Adrenal gland (tissue), 5 donors: ENCODE results near the gene NUP50.

Experiments used
- CTCF ChIP-seq, 6 experiments: fragments of 450-650 bp in 4 of 6; fragments of 200-600 bp in 2 of 6; sonication (generic) in 1 of 6; IDR thresholded peaks; 1 replicate in 5 of 6; 2 replicates in 1 of 6; pipeline versions ENCODE4 v1.5.1 to v1.8.0; 2016 to 2021; ENCODE audit warnings: antibody characterized with exemption in 6 of 6, mild to moderate bottlenecking in 2 of 6, moderate library complexity in 1 of 6
- POLR2A ChIP-seq, 2 donors: fragments of 450-650 bp; IDR thresholded peaks; one replicate each; pipeline ENCODE4 v1.6.1; 2017; ENCODE audit warnings: antibody characterized with exemption in 2 of 2, mild to moderate bottlenecking in 2 of 2, moderate library complexity in 1 of 2
- donor health status: DM: no; HTN: no; CAD: no.

- TF ChIP-seq CTCF (IDR thresholded peaks at IDR 0.05) (no peak), POLR2A (IDR thresholded peaks at IDR 0.05) (no peak)
These were observed 55.3 kb downstream of the NUP50 start for GRCh38 chr22:45218976-45219375.
